ENCODE data around the gene STXBP3.
"Not testable (repeated sequence)": the region's sequence is repeated elsewhere in the genome, so short reads cannot be mapped to it uniquely, and the experiment has no call there.

STXBP3 gene, protein sequence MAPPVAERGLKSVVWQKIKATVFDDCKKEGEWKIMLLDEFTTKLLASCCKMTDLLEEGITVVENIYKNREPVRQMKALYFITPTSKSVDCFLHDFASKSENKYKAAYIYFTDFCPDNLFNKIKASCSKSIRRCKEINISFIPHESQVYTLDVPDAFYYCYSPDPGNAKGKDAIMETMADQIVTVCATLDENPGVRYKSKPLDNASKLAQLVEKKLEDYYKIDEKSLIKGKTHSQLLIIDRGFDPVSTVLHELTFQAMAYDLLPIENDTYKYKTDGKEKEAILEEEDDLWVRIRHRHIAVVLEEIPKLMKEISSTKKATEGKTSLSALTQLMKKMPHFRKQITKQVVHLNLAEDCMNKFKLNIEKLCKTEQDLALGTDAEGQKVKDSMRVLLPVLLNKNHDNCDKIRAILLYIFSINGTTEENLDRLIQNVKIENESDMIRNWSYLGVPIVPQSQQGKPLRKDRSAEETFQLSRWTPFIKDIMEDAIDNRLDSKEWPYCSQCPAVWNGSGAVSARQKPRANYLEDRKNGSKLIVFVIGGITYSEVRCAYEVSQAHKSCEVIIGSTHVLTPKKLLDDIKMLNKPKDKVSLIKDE

GRCh38 chr1:108746382-108747170 is at the start of gene STXBP3:
Gene STXBP3, plus strand, starts transcription at chr1:108746674. Its CDS starts 64 bp downstream, at chr1:108746738.
- peak; percentile 97 for DNase-seq (ENCODE audit: low spot score)

GRCh38 chr1:108699375-108700332 is 46.8 kb upstream of the STXBP3 start:
- no peak for DNase-seq (ENCODE audit: low spot score)

DNA sequence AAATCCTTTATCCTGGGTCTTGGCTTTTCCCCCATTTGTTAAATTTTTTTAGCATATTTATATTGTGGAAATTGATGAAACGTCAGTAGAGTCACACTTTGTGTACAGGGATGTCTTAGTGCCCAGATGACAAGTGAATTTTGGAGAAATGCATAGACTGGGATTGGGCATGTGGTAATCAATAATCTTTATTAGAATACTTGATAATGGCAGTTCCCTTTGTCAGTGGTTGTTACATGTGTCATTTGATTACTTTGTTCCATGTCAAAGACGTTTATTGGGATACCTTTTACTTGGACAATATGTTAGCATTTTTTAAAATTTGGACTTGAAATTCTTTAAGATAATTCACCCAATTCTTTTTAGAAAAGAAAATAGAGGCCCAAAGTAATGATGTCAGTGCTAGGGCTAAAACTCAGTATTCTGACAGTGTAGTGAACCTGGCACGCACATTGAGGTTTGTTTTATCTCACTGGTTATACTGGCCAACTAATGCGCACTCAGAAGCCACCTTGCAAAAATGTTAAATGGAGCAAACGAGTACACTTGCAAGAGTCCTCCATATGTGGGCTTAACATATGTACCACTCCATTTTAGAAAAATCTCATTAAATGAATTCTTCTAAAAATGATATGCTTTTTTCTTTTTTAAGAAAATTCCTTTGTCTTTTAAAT is 45.2 kb upstream of the STXBP3 start:
- peak; percentile 42 for DNase-seq (ENCODE audit: low spot score)

DNA sequence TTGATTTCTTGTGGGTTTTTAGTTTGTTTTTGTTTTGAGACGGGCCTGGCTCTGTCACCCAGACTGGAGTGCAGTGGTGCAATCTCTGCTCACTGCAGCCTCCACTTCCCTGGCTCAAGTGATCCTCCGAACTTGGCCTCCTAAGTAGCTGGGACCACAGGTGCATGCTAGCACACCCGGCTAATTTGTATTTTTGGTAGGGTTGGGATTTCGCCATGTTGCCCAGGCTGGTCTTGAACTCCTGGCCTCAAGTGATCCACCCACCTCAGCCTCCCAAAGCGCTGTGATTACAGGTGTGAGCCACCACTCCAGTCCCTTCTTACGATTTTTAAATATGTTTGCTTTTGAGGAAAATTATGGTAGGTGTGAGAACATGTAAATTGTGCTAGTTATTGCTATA is 44.4 kb upstream of the STXBP3 start:
- not testable (repeated sequence) for DNase-seq (ENCODE audit: low spot score)

- no peak for DNase-seq (ENCODE audit: low spot score)
Measured at GRCh38 chr1:108703939-108704338, 42.5 kb upstream of the STXBP3 start.

- DNase-seq (ENCODE audit: low spot score): no peak
Measured at GRCh38 chr1:108704496-108704895, 42.0 kb upstream of the STXBP3 start.

DNA sequence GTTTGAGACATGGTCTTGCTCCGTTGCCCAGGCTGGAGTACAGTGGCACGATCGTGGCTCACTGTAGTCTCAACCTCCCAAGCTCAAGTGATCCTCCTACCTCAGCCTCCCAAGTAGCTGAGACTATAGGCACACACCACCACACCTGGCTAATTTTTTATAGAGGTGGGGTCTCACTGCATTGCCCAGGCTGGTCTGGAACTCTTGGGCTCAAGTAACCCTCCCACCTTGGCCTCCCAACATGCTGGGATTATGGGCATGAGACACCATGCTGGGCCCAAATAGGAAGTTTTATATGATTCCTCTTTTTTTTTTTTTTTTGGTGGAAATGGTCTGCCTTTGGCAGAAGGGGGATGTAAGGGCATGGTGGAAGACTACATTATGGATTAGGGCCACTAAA is 39.8 kb upstream of the STXBP3 start:
- no peak for DNase-seq (ENCODE audit: low spot score)

- DNase-seq (ENCODE audit: low spot score): no peak
Measured at GRCh38 chr1:108708691-108709660, 37.5 kb upstream of the STXBP3 start.

- no peak for DNase-seq (ENCODE audit: low spot score)
Measured at GRCh38 chr1:108712606-108713150, 33.8 kb upstream of the STXBP3 start, which contains the start of gene FNDC7. Gene FNDC7, plus strand, starts transcription at chr1:108712908. Its CDS starts 26 bp downstream, at chr1:108712934.

GRCh38 chr1:108715932-108716331 is 30.5 kb upstream of the STXBP3 start:
- no peak for DNase-seq (ENCODE audit: low spot score)

- no peak for DNase-seq (ENCODE audit: low spot score)
Measured at GRCh38 chr1:108716437-108717230, 29.8 kb upstream of the STXBP3 start.

GRCh38 chr1:108717774-108718316 is 28.6 kb upstream of the STXBP3 start:
- no peak for DNase-seq (ENCODE audit: low spot score)

- peak; percentile 45 for DNase-seq (ENCODE audit: low spot score)
Measured at GRCh38 chr1:108718927-108719655, 27.4 kb upstream of the STXBP3 start.

DNA sequence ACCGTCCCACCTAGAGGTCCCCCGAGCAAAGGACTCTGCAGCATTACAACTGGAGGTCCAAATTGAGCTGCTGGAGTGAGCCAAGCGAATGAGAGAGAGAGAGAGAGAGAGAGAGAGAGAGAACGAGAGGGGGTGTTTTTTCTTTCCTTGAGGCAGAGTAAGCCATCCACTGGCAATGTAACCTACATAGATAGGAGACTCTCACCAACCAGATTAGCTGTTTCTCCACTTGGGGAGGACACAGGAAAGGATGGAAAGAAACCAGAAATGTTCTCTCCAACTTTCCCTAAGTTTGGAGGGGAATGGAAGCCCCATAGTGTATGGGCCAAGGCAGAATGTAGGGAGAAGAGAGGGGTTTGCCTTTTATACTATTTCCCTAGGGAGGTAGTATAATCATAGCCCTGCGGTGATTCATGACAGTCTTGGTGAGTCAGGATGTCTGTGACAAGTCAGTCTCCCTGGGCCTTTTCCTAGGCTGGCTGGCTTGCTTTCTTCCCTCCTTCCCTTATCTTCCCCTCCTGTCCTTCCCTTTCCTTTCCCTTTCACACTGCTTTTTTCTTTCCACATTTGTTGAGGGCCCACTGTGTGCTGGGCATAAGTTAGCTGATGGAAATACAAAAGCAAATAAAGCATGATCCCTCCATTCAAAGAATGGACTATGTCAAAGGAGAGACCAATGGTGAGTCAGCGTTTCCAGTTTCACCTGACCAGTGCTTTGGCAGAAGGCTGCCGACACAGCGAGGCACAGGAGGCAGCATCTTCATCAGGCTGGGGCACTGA is 26.6 kb upstream of the STXBP3 start:
- no peak for DNase-seq (ENCODE audit: low spot score)

GRCh38 chr1:108722292-108722691 is 24.2 kb upstream of the STXBP3 start:
- DNase-seq (ENCODE audit: low spot score): no peak

DNA sequence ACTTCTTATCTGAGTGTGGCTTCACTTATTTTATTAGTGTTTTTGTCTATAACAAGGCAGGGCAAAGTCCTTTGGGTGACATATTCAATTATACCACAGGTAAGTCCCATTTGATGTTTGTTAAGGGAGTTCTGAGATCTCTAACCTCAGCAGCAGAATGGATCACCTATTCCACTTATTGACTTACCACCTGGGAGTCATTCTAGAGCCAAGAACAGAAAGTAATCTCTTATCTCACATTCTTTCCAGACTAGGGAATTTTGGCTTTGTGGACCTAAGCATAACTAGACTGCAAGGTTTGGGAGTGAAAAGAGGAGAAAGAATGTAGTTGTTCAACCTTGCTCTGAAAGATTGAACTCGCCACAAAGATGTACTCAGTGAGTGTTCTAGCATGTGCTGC is 20.6 kb upstream of the STXBP3 start:
- DNase-seq (ENCODE audit: low spot score): no peak

Measured in cerebellar cortex (tissue), 1 donor.